Cortex of kidney (tissue), 1 donor: Measurements from ENCODE around the gene KRTAP5-7.
"Not testable (repeated sequence)": the region's sequence is repeated elsewhere in the genome, so short reads cannot be mapped to it uniquely, and the experiment has no call there.

ENCODE experiments used
- DNase-seq: peaks from one replicate; lab custom pipeline; 2025; lab: John Stamatoyannopoulos, UW

KRTAP5-7 gene

GRCh38 chr11:71532036-71532610 is 5.1 kb downstream of the KRTAP5-7 start:
- DNase-seq: no peak

DNA sequence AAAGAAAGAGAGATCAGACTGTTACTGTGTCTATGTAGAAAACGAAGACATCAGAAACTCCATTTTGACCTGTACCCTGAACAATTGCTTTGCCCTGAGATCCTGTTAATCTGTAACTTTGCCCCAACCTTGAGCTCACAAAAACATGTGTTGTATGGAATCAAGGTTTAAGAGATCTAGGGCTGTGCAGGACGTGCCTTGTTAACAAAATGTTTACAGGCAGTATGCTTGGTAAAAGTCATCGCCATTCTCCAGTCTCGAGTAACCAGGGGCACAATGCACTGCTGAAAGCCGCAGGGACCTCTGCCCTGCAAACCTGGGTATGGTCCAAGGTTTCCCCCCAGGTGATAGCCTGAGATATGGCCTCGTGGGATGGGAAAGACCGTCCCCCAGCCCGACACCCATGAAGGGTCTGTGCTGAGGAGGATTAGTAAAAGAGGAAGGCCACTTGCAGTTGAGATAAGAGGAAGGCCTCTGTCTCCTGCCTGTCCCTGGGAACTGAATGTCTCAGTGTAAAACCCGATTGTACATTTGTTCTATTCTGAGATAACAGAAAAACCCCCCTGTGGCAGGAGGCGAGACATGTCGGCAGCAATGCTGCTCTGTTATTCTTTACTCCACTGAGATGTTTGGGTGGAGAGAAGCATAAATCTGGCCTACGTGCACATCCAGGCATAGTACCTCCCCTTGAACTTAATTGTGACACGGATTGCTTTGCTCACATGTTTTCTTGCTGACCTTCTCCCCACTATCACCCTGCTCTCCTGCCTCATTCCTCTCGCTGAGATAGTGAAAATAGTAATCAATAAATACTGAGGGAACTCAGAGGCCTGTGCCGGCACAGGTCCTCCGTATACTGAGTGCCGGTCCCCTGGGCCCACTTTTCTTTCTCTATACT is 7.9 kb downstream of the KRTAP5-7 start:
- DNase-seq: not testable (repeated sequence)

- no peak for DNase-seq
These were observed 8.8 kb downstream of the KRTAP5-7 start for GRCh38 chr11:71535825-71536224.

DNA sequence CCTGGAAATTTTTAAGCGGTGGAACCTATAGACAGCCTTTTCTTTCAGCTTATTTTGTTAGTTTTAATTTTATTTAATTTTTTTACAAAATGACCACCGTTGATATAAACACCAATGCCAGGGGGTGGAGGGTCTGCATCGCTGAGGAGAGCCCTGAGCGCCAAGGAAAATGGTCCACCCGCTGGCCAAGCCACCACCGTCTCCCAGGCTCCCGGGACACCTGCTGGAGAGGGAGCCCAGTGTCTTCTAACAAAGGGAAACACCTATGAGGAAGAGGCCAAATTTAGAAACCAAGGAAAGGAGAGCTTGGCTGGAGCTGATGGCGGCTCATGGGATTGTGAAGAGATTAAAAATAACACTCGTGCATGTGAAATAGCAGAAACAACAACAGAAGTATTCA is 10.5 kb downstream of the KRTAP5-7 start:
- no peak for DNase-seq

GRCh38 chr11:71537977-71538665 is 11.1 kb downstream of the KRTAP5-7 start, which contains the start of gene KRTAP5-8:
TSS of gene KRTAP5-8 (plus strand) at chr11:71538025. CDS start at chr11:71538056, 31 bp downstream.
- DNase-seq: not testable (repeated sequence)

DNA sequence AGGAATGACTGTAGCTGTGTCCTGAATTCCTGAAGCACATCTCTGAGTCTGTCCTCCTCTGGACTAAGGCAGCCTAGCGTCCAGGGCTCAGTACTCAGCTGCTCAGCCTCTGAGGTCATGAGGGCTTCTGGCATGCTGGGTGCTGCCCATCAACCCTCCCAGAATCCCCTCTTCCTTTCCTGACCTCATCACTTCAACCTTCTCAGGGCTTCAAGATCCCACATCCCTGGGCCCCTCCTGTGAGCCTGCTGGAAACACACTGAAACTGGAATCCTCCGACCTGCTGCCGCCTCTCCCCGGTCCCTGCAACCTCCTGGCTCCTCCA is 11.6 kb downstream of the KRTAP5-7 start:
- DNase-seq: no peak

- DNase-seq: no peak
These were observed 11.9 kb downstream of the KRTAP5-7 start for GRCh38 chr11:71539017-71539416.

DNA sequence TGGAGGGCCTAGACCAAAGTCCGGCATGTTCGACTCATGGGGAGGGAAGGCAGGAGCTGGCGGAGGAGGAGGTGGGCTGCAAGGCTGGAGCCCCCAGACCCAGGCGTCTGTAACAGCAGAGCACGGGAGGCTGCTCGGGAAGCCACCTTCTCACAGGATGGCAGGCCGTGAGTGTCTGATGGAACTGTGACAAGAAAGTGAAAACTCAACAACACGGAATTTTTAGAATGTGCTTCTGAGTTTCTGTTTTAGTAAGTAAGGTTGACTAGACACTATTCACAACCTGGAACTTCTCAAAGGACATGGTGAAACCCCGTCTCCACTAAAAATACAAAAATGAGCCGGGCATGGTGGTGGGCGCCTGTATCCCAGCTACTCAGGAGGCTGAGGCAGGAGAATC is 12.9 kb downstream of the KRTAP5-7 start:
- DNase-seq: not testable (repeated sequence)

GRCh38 chr11:71540521-71541304 is 13.6 kb downstream of the KRTAP5-7 start:
- not testable (repeated sequence) for DNase-seq

- DNase-seq: no peak
These were observed 15.3 kb downstream of the KRTAP5-7 start for GRCh38 chr11:71542382-71542781.

DNA sequence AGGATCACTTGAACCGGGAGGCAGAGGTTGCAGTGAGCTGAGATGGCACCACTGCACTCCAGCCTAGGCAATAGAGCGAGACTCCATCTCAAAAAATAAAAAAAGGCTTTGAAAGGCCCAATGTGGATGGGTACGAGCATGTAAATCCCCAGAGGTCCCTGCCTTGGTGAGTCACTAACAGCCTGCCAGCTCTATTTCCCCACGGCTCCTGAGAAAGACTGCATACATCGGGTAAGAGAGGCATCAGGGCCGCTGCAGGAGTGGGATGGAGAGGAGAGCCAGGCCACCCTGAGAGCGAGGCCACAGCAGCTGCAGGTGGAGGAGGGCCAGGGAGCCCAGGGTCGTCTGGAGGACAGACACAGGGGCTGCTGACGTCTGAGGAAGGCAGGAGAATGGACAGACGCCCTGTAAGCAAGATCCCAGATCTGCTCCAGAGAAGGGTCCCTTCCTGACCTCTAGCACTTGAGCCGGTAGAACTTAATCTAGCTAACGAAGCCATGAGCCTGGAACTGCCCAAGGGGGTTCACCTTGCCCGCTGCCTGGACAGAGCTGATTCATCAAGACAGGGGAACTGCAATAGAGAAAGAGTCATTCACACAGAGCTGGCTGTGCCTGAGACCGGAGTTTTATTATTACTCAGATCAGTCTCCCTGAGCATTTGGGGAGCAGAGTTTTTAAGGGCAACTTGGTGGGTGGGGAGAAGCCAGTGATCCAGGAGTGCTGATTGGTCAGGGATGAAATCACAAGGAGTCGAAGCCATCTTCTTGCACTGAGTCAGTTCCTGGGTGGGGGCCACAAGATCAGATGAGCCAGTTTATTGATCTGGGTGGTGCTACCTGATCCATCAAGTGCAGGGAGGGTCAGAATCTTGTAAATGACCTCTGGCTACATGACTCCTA is 16.1 kb downstream of the KRTAP5-7 start:
- no peak for DNase-seq

DNA sequence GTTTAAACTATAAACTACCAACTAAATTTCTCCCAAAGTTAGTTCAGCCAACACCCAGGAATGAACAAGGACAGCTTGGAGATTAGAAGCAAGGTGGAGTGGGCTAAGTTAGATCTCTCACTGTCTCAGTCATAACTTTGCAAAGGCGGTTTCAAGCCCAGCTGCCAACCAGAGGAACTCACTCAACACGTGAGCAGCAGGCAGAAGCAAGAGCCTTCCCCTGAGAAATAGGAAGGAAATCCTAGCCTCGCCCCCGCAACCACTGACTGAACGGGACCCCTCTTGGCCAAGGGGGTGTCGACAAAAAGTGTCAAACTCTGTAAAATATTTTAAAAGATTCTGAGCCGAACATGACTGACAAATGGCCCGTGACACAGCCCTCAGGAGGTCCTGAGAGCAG is 16.8 kb downstream of the KRTAP5-7 start:
- no peak for DNase-seq

- DNase-seq: no peak
These were observed 17.6 kb downstream of the KRTAP5-7 start for GRCh38 chr11:71544525-71545214.

GRCh38 chr11:71545405-71545966 is 18.4 kb downstream of the KRTAP5-7 start:
- DNase-seq: no peak

GRCh38 chr11:71548120-71548519 is 21.1 kb downstream of the KRTAP5-7 start, which contains the start of gene KRTAP5-9:
TSS of gene KRTAP5-9 (plus strand) at chr11:71548420. CDS start at chr11:71548658, 238 bp downstream.
- no peak for DNase-seq

DNA sequence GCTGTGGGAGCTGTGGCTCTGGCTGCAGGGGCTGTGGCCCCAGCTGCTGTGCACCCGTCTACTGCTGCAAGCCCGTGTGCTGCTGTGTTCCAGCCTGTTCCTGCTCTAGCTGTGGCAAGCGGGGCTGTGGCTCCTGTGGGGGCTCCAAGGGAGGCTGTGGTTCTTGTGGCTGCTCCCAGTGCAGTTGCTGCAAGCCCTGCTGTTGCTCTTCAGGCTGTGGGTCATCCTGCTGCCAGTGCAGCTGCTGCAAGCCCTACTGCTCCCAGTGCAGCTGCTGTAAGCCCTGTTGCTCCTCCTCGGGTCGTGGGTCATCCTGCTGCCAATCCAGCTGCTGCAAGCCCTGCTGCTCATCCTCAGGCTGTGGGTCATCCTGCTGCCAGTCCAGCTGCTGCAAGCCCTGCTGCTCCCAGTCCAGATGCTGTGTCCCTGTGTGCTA is 21.7 kb downstream of the KRTAP5-7 start:
- DNase-seq: no peak

DNA sequence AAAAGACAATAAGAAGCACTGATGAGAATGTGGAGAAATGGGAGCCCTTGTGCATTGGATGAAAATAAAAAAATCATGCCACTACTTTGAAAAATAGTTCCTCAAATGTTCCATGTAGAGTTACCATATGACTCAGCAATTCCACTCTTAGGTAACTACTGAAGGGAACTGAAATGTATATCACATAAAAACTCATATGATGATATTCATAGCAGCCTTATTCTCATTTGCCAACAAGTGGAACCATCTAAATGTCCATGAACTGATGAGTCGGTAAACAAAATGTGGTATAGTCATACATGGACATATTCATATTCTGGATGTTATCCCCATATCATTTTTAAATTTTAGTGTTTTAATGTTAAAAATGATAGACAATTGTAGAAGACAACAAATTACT is 24.6 kb downstream of the KRTAP5-7 start:
- no peak for DNase-seq

- no peak for DNase-seq
These were observed 27.9 kb downstream of the KRTAP5-7 start for GRCh38 chr11:71554996-71555395.

DNA sequence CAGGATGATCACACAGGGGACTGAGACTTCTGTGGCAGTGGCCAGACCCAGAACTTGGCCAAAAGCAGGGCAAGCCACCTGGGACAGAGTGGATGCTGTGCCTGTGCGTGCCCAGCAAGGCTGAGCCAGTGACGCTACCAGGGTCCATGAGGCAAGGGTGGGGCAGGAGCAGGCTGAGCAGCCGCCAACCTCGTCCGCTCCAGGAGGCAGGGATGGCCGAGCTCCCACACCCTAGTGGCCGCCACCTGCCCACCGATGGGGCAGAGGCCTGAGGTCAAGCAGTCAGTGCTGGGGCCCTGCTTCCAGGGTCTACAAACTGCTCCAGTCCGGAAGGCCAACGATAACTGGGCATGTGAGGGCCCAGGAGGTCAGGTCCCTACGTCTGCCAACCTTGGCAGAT is 28.4 kb downstream of the KRTAP5-7 start:
- no peak for DNase-seq

GRCh38 chr11:71556018-71556417 is 29.0 kb downstream of the KRTAP5-7 start:
- no peak for DNase-seq
